PC-3 (cell line): ENCODE measurements around the gene PLP1.

ENCODE experiments used
- CTCF ChIP-seq: fragments of 300-600 bp; sonication (generic); conservative IDR thresholded peaks from 2 replicates; pipeline ENCODE4 v1.5.1; 2017; ENCODE audit warnings: antibody characterized with exemption, low read depth, mild to moderate bottlenecking, low read length
- EZH2 ChIP-seq: fragments of 300-600 bp; sonication (generic); IDR thresholded peaks from one replicate; pipeline ENCODE4 v1.6.1; 2017; ENCODE audit warnings: antibody characterized with exemption, mild to moderate bottlenecking, low read length; ENCODE audit not compliant: unreplicated experiment
- EZH2phosphoT487 ChIP-seq: fragments of 300-600 bp; sonication (generic); IDR thresholded peaks from 2 replicates; pipeline ENCODE4 v1.6.1; 2018; ENCODE audit warnings: mild to moderate bottlenecking, antibody characterized with exemption, low read length, borderline replicate concordance

- TF ChIP-seq CTCF (no peak), EZH2 (no peak), EZH2phosphoT487 (no peak)
Measured at GRCh38 chrX:103730147-103730795, 46.4 kb upstream of the PLP1 start.
